HG02852 (cell line): ENCODE data around the gene TACC2.

ENCODE experiments used
- ATAC-seq: cut with Tn5 transposase; IDR thresholded peaks from one replicate; pipeline ENCODE4 v1.9.1; 2021; ENCODE audit warnings: mild to moderate bottlenecking, moderate library complexity; ENCODE audit not compliant: unreplicated experiment

The TACC2 gene

DNA sequence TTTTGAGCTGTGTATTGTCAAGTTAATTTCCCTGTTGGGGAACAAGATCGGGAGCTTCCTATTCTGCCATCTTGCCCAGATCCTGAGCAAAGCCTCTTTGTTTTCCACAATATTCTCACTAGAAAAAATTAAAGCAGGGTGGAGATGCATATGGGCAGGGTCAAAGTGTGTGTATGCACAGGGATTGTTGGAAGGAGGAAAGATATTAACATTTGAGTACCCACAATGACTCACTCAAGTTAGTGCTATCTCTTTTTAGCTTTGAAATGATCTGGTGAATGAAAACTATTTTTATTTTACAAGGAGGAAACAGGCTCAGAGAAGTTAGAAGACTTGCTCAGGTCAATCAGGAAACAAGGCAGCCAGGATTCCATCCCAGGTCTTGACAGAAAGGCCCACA is 275.5 kb downstream of the TACC2 start:
- no peak for ATAC-seq

DNA sequence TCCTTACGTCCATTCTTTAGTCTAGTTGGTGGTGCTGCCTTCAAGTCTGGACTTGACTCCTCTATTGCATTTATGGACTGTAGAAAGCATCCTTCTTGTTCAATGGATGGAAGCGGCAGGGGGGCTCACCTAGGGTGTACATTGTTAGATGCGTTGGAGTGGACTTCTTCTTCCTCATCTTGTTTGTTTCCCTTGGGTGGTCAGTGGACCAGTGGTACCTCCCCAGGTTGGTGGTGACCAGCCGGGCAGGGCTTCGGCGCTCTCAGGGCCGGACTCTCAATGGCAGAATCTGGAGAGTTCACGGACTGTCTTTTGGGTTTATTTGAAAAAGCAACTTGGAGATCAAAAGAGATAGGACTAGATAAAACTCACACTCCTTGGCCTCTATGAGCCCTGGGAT is 276.0 kb downstream of the TACC2 start:
- ATAC-seq = no peak

DNA sequence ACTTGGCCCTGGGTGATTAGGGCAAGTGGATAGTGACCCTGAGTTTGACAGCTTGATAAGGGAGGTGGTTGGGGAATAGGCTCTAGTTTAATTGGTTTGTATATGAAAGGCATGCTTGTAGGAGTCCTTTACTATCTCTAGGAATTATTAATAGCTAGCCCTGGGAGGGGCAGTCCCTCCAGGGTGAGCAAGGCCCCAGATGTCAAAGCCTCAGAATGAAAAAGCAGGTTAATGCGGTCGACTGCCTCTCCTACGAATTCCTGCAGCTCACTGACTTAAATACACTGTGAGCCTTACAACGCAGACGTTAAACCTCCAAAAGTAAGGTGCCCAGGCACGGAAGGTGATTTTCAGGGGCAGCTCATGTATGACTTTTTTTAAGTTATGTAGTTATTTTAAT is 276.9 kb downstream of the TACC2 start:
- ATAC-seq = no peak

DNA sequence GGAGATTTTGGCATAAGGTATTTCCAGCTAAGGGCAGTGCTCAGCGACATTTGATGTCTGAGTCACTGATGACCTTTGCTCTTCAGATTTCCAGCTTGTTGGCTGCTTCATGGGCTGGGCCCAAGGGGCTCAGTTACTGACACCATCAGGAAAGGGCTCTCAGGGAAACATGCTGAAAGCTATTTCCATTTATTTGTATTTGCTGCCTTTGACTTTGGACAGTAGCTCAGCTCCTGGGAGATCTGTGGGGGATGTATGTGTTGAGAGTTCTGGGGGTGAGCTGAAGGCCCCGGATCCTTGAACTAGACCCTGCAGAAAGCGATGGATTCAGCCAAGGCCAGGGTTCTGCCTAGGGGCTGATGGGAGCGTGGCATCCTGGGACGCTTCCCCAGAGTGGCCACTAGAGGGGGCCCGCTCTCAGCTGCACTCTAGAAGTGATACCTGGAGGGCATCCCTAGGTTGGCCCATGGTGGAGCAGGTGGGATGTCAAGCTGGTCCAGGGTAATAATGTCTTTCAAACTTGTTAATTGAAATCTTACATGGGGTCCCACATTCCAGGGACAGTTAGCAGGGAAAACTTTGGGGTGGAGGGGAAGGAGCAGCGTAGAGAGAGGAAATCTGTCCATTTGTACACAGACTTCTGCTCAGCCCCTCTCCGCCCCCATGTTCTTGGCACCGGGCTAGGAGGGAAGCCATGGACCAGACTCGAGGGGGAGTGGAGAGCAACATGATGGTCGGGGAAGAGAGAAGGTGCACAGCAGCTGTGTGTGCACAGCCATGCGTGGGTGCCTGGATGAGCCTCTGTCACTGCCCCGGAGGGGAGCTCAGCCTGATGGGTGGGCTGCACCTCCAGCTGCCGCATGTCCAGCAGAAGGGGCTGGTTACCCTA is 279.1 kb downstream of the TACC2 start:
- peak; percentile 82 for ATAC-seq

DNA sequence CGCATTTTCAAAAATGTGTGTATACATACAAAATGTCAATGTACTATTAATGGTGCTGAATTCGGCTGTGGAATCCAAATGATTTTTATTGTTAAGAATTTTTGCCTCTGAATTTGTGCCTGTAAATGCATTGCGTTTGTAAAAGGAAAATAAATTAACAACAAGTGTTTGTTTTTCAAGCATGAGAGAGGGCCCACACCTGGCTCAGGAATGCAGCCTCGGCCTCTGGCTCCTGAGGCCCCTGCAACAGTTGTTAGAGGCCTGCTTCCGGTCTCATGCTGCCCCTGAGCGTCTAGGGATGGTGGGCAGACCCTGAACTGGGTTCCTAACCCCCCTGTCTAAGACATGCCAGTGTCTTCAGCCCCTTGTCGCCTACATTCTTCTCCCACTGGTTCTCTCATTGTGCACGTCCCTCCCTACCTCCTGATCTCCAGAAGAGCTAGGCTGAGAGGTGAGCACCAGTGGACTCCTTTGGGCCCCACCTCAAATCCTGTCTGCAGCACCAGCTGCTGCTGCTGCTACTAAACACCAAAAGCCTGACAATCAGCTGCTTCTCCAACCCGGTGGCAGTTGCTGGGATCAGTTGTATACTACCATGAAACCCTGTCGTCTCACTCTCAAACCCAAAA is 280.2 kb downstream of the TACC2 start:
- no peak for ATAC-seq

DNA sequence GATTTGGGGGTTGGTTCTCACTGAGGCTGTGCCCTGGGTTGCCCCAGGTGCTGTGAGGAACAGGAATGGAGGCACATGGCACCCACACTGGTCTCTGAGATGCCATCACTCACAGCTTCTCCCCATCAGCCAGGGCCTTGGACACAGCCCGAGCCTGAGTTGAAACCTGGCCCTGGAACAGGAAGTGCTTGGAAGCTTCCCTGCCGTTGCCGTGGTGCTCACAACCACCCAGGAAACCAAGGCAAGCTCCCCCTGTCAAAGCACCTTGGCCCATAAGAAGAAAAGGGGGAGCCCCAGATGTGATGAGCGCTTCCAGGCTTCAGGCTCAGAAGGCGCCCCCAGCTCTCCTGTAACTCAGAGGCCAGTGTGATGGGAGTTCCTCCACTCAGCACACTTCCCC is 282.1 kb downstream of the TACC2 start, which contains the start of gene BTBD16:
BTBD16 (plus strand) TSS at position 221 of the 400 bp plus-strand sequence. CDS start 3,786 bp downstream, outside the sequence.
- ATAC-seq = no peak

DNA sequence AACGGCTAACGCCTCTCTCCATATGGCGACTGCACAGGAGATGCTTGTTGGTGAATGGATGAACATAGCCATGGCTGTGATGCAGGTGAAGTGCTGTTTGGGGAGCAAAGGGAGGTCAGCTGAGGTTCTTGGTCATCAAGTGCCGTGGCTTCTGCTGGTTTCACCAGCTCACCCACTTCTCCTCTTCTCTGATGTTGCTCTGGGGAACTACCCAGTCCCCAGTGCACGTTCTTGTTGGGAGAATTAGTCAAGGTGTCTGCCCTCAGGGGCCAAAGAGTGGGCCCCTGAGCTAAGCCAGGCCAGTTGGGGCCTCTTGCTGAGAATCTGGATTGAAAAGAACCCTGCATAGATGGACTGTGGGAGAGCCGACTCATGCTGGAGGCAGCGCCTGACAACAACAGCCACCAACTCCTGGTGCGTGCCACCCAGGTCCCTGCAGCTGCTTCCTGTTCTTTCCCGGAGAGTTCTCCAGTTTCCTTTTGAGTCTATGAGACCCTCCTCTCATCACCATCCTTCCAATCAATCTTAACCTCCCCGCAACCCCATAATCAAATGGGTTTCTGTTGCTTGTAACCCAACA is 285.1 kb downstream of the TACC2 start:
- no peak for ATAC-seq

DNA sequence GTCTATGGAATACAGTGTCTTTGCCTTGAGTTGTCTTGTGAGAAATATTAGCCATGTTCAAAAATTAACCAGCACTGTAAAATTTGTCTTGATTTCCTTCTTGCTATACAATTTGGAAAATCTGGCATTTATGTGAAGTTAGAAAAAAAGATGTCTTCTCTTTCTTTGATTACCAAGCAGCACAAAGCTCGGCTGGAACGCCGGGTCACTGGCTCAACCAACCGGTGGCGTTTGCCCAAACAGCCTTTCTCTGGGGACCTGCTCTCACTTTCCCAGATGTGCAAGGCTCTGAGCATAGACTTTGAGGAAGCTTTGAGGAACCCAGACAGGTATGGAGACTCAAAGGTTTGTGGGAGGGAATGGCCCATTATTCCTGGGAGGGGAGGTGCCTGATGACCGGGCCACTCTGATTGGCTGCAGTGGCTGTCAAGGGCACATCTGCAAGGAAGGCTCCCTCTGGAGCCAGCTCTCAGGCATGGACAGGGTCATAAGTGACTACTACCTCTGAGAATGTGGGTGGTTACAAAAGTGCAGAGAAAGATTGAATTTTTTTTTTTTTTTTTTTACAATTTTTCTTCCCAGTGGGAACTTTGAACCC is 287.7 kb downstream of the TACC2 start:
- ATAC-seq = no peak

DNA sequence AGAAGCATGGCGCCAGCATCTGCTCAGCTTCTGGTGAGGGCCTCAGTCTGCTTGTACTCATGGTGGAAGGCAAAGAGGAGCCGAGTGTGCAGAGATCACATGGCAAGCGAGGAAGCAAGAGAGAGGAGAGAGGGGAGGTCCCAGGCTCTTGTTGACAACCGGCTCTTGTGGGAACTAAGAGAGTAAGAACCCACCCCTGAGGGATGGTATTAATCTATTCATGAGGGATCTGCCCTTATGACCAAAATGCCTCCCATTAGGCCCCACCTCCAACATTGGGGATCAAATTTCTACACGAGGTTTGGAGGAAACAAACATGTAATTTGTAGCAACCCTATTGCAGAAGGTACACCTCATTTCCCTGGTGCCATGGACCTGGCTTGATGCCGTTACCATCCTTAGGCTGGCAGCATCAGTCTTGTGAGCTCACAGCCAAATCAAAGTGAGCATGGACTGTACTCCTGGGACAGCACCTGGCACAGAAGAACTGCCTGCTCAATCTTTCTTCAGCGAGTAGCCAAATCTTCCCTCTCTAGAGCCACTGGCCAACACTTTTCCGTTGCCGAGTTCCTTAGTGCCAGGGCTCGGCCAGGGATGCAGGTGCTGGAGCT is 288.7 kb downstream of the TACC2 start:
- ATAC-seq = no peak

DNA sequence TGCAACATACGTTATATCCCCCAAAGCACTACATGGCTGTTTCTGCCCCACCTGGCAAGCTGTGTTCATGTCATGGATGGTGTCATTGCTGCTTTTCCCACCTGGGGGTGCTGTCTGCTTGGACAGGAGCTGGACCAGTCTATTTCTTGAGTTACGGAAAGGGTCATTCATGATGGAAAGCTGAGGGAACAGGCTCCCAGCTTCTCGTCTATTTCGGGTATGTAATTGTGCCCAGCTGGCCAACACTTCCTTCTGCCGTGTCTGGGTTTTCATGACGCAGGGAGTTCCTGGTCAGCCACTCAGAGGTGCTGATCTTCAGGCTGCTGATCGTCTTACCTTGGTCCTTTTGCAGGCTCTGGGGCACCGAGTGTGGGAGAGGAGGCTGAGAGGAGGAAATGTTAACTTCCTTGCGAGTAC is 290.8 kb downstream of the TACC2 start:
- ATAC-seq = no peak

DNA sequence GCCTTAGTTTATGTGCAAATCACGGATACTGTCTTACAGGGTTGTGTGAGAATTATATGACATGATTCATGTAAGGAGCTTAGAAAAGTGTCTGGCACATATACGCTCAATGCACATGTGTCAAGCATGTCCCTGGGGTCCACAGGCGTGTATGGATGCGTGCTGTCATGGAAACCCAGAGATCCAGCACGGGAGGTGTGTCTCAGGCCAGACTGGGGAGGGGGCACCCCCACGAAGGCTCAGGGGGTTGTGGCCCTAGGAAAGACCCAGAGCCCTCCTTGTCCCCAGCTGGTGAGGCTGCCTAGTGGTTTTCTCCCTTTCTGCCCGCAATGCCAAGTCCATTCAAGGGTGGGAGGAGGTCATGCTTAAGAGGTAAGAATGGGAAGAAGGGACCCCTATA is 291.2 kb downstream of the TACC2 start:
- ATAC-seq = no peak

DNA sequence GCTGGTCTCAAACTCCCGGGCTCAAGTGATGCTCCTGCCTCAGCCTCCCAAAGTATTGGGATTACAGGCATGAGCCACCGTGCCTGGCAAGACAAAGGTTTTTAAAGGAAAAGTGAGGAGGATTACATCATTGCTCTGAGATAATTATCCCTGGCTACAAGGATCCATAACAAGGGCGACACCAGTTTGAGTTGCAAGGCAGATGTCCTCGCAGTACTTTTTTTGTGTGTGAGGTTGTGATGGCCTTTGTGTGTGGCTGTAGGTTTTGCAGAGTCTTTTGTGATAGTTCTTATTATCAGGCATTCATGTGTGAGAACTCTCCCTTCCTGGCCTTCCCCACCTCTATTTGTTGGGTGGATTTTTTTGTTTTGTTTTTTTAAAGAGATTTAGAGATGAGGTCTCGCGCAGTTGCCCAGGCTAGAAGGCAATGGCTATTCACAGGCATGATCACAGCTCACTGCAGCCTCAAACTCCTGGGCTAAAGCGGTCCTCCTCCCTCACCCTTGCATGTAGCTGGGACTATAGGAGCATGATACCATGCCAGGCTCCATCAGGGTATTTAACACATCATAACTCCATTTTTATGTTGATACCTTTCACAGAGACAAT is 292.2 kb downstream of the TACC2 start:
- ATAC-seq = no peak

DNA sequence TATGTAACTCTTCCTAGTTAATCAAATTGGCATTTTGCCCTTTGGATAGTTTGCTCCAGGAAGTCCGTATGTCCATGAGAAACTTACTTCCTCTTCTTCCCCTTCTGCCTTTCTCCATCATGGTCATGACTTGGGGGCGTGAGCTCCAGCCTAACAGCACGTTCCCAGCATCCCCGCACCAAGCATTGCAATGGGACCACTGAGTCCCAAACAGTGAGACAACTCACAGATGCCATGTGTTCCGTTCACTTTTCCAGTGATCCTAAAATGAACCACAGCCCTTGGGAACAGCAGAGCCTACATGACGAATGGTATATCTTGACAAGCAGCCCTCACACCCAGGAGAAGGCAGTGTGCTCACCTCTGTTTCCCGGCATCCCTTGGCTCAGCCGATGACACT is 292.8 kb downstream of the TACC2 start:
- no peak for ATAC-seq

DNA sequence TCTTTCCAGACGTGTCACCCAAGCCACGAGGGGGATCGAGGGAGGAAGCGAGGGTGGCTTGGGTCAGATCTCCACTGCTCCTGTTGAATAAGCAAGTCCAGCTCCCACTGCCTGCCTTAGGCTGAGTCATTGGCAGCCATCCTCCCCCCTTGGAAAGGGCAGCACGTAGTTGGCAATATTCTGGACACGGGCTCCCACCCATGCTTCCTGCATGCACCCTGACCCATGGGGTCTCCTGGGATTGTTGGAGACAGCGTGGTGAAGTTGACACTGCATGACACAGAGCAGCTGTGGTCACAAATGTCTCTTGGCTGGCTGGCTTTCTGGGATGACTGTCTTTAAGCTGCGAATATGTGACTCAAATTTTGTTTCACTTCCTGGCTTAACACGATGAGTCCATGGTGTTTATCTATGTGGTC is 293.3 kb downstream of the TACC2 start:
- no peak for ATAC-seq

DNA sequence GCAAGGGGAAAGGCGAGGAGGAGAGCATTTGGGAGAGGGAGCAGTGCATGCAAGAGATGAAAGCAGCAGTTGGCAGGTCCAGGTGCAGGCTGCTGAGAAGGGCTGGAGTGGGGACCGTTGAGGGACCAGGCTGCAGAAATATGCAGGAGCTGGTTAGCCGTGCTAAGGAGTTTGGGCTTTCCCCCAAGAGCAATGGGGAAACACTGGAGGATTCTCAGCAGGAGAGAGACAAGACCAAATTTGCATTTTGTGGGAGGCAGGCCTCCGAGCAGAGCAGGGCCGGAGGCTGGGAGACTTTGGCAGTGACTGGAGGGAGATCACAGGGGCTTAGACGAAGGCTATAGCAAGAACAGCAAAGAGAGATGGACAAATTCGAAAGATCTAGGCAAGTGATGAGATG is 293.9 kb downstream of the TACC2 start:
- ATAC-seq = peak; percentile 67

DNA sequence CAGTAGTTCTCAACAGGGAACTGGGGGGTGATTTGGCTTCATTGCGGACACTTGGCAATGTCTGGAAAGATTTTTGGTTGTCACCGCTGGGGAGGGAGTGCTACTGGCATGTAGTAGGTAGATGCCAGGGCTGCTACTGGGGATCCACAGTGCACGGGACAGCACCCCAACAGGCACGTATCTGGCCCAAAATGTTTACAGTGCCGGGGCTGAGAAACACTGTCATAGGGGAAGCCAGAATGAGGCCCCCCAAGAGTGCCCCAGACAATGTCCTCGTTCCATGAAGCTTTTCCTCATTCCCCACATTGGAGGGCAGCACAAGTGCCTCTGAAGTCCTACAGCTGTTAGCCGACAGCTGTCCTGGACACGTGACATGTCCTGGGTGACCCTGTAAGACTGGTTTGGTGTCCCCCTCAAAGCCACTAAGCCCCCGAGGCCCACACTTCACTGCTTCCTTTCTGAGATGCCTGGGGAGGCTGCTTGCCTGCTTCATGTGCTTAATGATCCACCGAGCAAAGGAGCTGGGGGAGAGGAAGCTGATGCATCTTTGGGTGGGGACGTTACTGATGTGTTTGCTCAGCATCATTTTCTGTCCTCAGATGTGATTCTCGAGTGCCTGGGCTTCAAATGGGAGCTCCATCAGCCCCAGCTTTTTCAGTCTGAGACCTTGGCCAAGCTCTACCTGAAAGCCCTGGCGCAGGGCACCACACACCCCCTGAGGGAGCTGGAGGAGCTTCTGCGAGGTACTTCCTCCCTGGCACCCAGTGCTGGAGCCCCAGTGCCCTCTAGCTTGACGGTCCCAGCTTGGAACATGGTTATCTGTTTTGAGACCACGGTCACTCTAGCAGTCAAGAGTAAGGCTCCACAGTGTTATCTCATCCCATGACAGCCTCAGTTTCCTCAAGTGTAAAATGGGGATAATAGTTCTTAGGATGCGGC is 296.8 kb downstream of the TACC2 start:
- no peak for ATAC-seq

DNA sequence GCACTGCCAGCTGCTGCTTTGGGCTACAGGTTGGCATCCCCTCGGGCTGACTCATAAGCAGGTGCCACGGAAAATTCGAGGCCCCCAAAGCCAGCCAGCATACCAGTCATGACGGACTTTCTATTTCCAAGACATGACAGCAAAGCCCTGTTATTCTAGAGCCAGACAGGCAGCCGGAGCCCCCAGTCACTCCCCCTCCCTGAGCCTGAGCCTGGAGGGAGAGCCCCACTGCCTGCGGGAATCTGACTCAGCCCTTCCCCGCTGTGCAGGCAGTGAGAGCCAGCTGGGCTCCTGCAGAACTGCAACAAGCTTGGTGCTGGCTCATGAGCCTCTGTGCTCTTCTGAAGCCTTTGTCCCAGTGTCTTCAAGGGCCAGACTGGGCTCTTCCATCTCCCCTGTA is 297.9 kb downstream of the TACC2 start:
- ATAC-seq = no peak

DNA sequence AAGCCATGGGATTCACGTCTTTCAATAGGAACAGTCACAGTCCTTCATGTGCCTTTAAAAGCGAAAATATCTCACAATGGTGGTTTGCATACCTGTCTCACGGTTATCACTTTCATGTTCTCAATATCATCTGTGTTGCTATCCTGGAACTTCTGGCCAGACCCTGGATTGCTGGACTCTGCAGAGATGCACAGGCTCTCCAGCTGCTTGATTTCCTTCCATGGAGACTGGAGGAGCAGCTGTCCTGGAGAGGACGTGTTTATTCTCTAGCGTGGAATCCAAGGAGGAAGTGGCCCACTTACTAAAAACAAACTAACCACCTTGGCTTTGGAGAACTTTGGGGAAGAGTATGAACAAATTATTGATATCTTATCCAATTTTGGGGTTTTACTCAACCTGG is 298.6 kb downstream of the TACC2 start:
- ATAC-seq = no peak

DNA sequence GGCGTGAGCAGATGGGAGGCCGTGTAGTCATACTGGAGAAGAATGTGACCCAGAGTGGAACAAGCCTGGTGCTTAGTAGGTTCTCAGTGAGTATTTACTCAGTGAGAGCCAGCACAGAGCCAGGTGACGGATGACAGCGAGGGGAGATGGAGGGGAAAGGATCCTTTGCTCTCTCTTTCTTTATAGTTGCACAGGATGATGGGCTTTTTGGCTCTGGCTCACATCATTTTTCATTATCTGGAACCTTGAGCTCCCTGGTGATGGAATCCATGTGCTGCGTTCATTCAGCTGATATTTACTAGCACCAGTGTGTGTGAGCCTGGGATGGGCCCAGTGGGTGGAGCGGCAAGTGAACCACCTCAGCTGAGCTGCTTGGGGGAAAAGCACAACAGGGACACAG is 299.3 kb downstream of the TACC2 start:
- no peak for ATAC-seq

DNA sequence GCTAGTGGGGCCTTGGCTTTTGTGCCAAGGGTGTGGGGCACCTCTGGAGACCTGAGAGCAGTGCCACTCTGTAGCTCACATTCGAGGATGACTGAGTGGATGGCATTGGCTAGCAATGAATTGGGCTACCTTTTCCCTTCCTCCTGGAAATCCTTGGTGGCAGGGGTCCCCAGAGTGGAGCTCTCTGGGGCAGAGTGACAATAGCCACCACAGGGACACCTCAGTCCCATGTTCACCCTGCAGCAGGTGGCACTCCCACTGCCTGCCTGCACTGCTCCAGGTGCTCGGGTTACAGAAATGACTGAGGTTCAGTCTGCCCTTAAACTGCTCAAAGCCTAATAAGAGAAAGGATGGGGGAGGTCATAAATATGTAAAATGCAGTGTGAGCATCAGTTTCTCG is 300.0 kb downstream of the TACC2 start:
- no peak for ATAC-seq
